HG02943 (cell line): ENCODE data around the gene PRCP.

ENCODE experiments used
- ATAC-seq: cut with Tn5 transposase; IDR thresholded peaks from one replicate; pipeline ENCODE4 v1.9.1; 2021; ENCODE audit warnings: mild to moderate bottlenecking, low read depth, moderate library complexity; ENCODE audit not compliant: unreplicated experiment

The PRCP gene

DNA sequence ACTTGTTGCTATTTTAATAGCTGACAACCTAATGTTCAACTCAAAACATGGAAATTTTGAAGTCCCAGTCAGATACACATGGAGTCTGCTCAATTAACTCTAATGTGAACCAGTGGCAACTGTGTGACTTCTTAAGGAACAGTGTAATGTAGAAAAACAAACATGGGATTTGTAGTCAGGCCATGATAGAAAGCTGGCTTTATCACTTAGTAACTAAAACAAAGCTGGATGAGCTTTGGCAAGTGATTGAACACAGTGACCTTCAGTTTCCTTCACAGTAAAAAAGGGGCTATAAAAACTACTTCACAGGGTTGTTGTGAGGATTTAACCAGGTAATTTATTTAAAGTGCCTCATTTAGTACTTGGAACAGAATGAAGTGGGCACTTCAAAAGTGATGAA is 62.6 kb downstream of the PRCP start:
- no peak for ATAC-seq

DNA sequence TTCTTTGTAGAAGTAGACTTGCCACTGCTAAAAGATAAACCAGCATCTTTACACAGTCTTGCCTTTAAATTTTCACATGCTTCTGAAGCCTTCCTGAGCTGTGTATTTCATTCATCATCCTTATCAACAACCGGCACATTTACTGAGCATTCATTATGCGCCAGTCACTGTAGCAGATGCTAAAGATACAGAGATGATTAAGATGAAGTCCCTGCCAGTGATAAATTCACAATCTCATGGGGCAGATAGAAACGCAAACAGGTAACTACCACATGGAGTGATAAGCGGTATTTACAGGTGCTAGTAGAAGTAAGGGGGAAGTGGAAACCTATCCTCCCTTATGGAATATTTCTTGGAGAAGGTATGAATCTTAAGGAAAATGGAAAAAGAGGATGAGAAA is 67.2 kb downstream of the PRCP start:
- ATAC-seq = no peak

DNA sequence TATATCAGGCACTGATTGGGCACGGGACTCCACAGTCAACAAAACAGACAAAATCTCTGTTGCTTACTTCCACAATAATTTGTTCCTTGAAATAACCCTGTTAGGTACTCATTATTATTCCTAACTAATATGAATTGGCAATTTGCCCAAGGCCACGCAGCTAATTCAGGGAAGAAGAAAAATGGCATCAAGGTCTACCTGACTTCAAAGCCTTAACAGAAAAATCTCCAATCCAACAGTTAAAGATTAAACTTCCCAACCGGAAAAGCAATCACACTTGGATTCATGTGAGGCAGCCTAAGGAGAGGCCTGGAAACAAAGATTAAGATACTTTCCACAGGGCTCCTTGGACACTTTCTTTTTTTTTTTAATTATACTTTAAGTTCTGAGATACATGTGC is 68.9 kb downstream of the PRCP start:
- no peak for ATAC-seq

DNA sequence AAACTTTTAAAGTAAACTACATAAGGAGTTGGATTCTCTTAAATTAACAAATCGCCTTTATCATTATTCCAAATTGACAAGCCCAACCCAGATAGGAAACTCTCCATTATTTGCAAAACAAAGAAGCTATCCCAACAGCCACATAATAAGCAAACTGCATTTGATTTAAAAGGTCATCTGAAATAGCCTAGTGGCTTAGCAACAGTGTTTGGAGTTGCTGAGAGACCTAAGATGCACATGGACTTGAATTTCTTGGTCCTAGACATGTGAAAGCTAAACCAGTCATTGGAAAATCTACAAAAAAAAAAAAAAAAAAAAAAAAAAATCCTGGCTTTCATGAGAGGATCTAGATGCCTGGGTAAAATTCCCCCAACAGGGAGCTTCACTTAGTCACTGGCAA is 69.5 kb downstream of the PRCP start:
- no peak for ATAC-seq

DNA sequence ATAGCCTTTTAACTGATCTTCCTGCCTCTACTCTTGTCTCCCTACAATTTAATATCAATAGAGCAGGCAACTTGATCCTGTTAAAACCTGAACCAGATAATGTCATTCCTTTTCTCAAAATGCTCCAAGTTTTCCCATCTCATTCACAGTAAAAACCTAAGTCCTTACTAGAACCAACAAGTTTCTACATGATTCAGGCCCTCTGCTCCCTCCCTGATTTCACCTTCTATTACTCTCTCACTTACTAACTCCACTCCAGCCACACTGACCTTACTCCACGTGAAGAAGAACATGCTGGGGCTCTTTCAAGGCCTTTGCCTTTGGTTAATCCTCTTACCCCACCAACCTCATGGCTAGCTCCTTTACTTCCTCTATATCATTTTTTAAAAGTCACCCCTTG is 71.1 kb downstream of the PRCP start:
- ATAC-seq = no peak

- no peak for ATAC-seq
Measured at GRCh38 chr11:82828472-82828871, 71.8 kb downstream of the PRCP start.

- no peak for ATAC-seq
Measured at GRCh38 chr11:82826526-82826925, 73.7 kb downstream of the PRCP start.

GRCh38 chr11:82823647-82824619 is 76.3 kb downstream of the PRCP start:
- no peak for ATAC-seq

- ATAC-seq = no peak
Measured at GRCh38 chr11:82818409-82819043, 81.7 kb downstream of the PRCP start.

- no peak for ATAC-seq
Measured at GRCh38 chr11:82815406-82815805, 84.8 kb downstream of the PRCP start.

- no peak for ATAC-seq
Measured at GRCh38 chr11:82814379-82814778, 85.9 kb downstream of the PRCP start.

GRCh38 chr11:82811369-82811768 is 88.9 kb downstream of the PRCP start:
- ATAC-seq = no peak

- no peak for ATAC-seq
Measured at GRCh38 chr11:82810738-82811137, 89.5 kb downstream of the PRCP start.

- no peak for ATAC-seq
Measured at GRCh38 chr11:82810326-82810725, 89.9 kb downstream of the PRCP start.

GRCh38 chr11:82807646-82808045 is 92.6 kb downstream of the PRCP start:
- no peak for ATAC-seq

DNA sequence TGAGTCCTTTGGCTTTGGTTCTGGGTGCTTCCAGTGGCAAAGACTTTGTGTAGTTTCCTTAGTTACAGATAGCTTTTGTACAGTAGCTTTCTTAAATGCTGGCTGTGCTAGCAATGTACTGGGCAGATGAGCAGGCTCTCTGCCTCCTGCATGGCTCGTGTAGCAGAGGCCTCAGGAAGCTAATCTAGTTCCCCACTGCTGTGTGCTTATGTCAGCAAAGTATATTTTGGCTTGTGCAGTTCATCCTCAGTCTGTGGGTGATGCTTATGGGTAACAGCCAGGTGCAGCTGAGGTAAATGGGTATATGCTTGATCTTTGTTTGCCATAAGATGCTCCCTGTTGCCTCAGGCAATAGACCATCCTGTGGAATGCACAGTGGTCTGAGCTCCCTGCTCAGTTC is 97.5 kb downstream of the PRCP start:
- no peak for ATAC-seq

GRCh38 chr11:82796998-82797961 is 103.0 kb downstream of the PRCP start:
- ATAC-seq = no peak

DNA sequence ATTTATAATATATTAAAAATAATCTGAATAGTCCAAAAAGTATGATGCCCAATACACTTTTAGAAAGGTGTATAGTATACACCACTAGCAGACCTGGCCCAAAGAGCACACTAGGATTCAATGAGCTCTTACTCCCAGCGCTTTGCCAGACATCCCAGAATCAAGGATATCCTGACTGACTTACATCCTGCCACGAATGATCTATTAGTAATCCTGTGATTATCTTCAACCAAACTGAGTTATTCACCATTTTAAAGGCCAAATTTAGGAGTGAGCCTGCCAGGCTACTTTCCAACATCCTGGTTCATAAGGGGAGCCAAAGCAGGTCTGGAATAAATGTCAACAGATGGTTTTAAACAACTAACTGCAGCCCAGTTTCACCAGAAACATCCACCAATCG is 105.7 kb downstream of the PRCP start:
- ATAC-seq = no peak

DNA sequence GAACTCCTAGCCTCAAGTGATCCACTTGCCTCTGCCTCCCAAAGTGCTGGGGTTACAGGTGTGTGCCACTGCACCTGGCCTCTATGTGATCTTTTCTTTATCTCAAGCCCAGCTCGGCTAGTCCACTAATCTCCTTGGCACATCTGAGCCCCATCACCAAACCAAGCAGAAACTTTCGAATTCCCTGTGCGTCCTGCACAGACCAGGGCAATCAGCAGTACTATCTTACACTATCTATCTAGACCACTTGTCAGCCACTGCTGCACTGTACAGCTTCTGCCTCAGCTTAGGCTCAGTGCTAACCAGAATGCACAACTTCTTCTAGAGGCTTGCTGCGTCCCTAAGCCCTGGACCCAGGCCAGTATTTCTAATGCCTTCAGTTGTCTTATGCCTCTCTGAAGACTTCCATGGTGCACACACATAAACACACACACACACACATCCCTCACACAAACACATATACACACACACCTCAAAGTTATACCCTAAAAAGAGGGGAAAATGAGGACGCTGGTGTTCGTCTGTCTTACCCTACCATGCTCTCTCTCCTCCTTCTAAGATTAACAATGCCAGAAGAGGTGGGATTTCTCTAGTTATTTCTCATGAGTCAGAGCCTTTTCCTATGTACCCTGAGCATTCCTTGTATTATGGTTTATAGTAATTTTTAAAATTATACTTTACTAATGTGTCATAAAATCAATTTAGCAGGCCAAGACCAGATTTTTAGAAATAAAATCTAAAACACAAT is 107.2 kb downstream of the PRCP start:
- no peak for ATAC-seq

- no peak for ATAC-seq
Measured at GRCh38 chr11:82792319-82792718, 107.9 kb downstream of the PRCP start.
